Parietal lobe (tissue), 2 donors: Measurements from ENCODE around the gene FDX2. TPM values are rescaled to one million over a fixed set of nuclear protein-coding genes. Genes with fewer than 3 reads are reported as not detected.

Source experiments
- small RNA-seq: library from RNA; depleted of rRNA; stranded (forward); fragments of <200 nt; gene quantifications from one replicate; pipeline ENCODE3, GENCODE V24; 2014; ENCODE audit warnings: low replicate concordance
- total RNA-seq: library from RNA; depleted of rRNA; stranded (reverse); fragments of >200 nt; gene quantifications from one replicate; pipeline ENCODE4 v1.2.3, GENCODE V29; 2014

FDX2 gene
- total RNA-seq: 18.2 TPM

GRCh38 chr19:10315335-10316214, at the start of gene FDX2:
FDX2 (minus strand) TSS chr19:10316015; CDS start chr19:10315996, 19 bp downstream.

DNA sequence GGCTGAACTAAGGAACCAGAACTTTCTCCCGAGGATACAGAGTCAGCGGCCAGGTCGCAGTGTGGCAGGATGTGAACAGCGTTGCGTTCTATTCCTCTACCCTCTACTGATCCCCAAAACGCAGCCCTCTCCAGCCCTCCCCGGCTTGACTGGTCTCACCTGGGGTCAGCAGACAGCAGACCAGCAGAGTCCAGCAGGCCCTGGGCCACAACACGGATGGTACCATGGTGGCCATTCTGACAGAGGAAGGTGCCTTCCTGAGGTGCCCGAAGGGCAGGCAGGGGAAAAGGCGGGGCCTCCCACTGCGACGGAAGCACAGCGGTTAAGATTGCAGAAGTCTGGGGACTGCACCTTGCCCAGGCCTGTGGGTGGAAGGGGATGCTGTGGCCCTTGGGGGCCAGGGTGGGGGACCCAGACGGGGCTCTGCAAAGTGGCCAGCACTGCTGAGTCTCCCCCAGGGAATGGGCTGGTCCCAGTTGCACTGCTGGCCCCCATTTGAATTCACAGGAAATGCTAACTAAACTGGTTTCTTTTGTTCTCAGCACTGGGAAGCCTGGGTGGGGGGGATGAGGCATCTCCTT, 23.7 kb upstream of the FDX2 start, which contains the start of gene ICAM3:
Gene ICAM3 (minus strand): TSS at position 245 of the 581 bp plus-strand sequence. CDS start 10 bp downstream, at position 235.

GRCh38 chr19:10332965-10333757, 17.3 kb upstream of the FDX2 start, which contains the start of gene RAVER1:
RAVER1 (minus strand) TSS chr19:10333529; CDS start chr19:10333507, 22 bp downstream.

DNA sequence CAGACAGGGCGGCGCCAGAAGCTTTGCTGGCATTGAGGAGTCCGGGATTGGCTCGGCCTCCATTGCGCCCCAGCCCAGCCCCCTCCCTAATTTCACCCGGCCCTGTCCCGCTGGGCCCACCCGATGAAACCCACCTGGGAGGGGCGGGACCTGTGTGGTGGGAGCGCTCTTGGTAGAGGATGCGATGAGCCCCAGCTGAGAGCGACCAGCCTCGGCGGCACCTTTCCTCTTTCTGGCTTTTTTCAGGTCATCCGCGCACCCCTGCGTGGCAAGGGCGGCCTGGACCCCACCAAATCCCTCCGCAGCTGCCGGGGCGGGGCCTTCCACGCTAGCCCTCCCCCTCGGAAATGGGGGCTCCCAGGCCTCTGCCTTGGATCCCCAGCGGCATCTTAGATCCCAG, 6.4 kb downstream of the FDX2 start, which contains the start of gene ZGLP1:
Gene ZGLP1 (minus strand): TSS at position 393 of the 400 bp plus-strand sequence.

DNA sequence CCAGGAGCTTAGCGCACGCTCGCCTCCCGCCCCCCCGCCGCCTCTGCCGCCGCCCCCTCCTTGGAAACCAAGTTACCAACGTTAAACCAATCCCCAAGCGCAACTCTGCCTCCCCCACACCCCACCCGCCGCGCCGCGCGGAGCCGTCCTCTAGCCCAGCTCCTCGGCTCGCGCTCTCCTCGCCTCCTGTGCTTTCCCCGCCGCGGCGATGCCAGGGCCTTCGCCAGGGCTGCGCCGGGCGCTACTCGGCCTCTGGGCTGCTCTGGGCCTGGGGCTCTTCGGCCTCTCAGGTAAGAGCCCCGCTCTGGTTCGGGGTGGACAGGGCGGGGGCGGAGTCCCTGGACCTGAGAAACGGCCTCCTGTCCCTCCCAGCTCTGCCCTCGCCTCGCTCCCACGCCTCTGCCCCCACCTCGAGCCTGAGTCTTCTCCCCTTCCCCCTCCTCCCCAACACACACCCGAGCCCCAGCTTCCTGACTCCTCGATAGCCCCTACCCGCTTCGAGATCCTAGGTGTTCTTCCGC, 25.9 kb downstream of the FDX2 start, which contains the start of gene ICAM5:
Gene ICAM5 (plus strand): TSS at position 117 of the 521 bp plus-strand sequence. CDS start 92 bp downstream, at position 209.

DNA sequence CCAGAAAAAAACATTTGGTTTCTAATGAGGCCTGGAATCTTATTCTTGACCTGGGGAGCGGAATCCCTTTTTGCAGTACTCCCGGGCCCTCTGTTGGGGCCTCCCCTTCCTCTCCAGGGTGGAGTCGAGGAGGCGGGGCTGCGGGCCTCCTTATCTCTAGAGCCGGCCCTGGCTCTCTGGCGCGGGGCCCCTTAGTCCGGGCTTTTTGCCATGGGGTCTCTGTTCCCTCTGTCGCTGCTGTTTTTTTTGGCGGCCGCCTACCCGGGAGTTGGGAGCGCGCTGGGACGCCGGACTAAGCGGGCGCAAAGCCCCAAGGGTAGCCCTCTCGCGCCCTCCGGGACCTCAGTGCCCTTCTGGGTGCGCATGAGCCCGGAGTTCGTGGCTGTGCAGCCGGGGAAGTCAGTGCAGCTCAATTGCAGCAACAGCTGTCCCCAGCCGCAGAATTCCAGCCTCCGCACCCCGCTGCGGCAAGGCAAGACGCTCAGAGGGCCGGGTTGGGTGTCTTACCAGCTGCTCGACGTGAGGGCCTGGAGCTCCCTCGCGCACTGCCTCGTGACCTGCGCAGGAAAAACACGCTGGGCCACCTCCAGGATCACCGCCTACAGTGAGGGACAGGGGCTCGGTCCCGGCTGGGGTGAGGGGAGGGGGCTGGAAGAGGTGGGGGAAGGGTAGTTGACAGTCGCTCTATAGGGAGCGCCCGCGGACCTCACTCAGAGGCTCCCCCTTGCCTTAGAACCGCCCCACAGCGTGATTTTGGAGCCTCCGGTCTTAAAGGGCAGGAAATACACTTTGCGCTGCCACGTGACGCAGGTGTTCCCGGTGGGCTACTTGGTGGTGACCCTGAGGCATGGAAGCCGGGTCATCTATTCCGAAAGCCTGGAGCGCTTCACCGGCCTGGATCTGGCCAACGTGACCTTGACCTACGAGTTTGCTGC, 28.7 kb downstream of the FDX2 start, which contains the start of gene ICAM4:
Gene ICAM4 (plus strand): TSS at position 153 of the 935 bp plus-strand sequence. CDS start 58 bp downstream, at position 211.

GRCh38 chr19:10270616-10271394, 45.0 kb downstream of the FDX2 start, which contains the start of gene ICAM1:
ICAM1 (plus strand) TSS chr19:10271120; CDS start chr19:10271160, 40 bp downstream.

Small RNAs within 50 kb of the gene (small RNA-seq; reads per million reads assigned to genes)
- gene AC011511.1 (not detected), gene AC011511.4 (not detected)

Other genes with a start within 250 kb of the FDX2 start
- 6.6 TPM for gene SHFL, start 229.7 kb downstream of the FDX2 start, total RNA-seq
- gene ANGPTL6, start 213.3 kb downstream of the FDX2 start, total RNA-seq: not detected
- 25.7 TPM for gene PPAN, start 209.7 kb downstream of the FDX2 start, total RNA-seq
- gene P2RY11, start 204.3 kb downstream of the FDX2 start, total RNA-seq: 6.3 TPM
- 87.3 TPM for gene EIF3G, start 196.1 kb downstream of the FDX2 start, total RNA-seq
- 71.1 TPM for gene DNMT1, start 121.1 kb downstream of the FDX2 start, total RNA-seq
- 3.1 TPM for gene S1PR2, start 84.7 kb downstream of the FDX2 start, total RNA-seq
- 15.0 TPM for gene MRPL4, start 63.8 kb downstream of the FDX2 start, total RNA-seq
- gene ICAM1, start 44.9 kb downstream of the FDX2 start, total RNA-seq: 1.3 TPM
- gene ICAM4, start 29.1 kb downstream of the FDX2 start, total RNA-seq: not detected
- 4.1 TPM for gene ICAM5, start 26.1 kb downstream of the FDX2 start, total RNA-seq
- 5.9 TPM for gene ZGLP1, start 6.2 kb downstream of the FDX2 start, total RNA-seq
- 5.9 TPM for gene RAVER1, start 17.5 kb upstream of the FDX2 start, total RNA-seq
- 0.63 TPM for gene ICAM3, start 23.6 kb upstream of the FDX2 start, total RNA-seq
- 67.6 TPM for gene TYK2, start 64.6 kb upstream of the FDX2 start, total RNA-seq
- gene CDC37, start 87.5 kb upstream of the FDX2 start, total RNA-seq: 52.6 TPM
- gene PDE4A, start 104.5 kb upstream of the FDX2 start, total RNA-seq: 7.8 TPM
- 38.5 TPM for gene KEAP1, start 187.3 kb upstream of the FDX2 start, total RNA-seq
- gene S1PR5, start 201.4 kb upstream of the FDX2 start, total RNA-seq: not detected
- 14.7 TPM for gene ATG4D, start 227.9 kb upstream of the FDX2 start, total RNA-seq
- gene KRI1, start 250.0 kb upstream of the FDX2 start, total RNA-seq: 4.7 TPM